EL (cell line): Measurements from ENCODE around the gene NXF1.
"Not testable (repeated sequence)": the region's sequence is repeated elsewhere in the genome, so short reads cannot be mapped to it uniquely, and the experiment has no call there.

ENCODE experiments used
- DNase-seq: peaks from one replicate; pipeline ENCODE4 v3.0.0-alpha.2; 2016

Gene NXF1

DNA sequence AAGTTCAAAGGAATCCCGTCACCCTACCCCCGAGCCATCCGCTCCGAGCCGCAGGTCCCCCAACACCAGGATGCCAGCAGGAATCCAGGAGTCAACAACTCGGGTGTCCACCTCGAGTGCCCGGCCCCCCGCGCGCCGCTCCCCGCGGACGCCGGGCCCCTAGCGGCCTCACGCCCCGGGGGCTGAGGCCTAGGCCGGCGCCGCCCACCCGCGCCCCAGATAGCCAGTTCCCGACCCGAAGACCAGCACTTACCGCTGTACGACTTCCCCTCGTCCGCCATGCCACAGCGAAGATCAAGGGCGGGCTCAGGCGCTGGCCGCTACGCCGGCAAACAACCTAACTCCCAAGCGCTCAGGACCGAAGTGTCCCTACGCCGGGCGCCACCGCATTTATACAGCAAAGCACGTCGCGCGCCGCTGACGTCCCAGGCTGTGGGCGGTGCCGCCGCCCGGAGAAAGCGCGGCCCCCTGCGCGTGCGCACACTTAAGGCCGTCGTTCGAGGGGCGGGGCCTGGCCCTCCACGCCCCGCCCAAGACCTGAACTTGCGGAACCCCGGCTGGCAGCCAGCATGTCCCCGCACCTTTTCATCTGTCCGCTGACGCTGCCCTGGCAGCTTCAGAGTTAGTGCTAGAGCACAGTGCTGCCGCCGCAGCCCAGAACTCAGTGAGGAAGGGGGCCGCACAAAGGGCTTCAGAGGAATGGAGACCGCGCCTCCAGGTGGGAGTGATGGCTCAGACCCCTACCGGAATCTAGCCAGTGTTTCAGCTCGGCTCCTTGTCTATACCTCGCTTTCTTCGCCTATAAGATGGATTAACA, at the start of gene NXF1:
Gene NXF1, minus strand, starts transcription at position 365 of the 817 bp plus-strand sequence. Its CDS starts 84 bp downstream, at position 281.
- DNase-seq = peak; percentile 94

DNA sequence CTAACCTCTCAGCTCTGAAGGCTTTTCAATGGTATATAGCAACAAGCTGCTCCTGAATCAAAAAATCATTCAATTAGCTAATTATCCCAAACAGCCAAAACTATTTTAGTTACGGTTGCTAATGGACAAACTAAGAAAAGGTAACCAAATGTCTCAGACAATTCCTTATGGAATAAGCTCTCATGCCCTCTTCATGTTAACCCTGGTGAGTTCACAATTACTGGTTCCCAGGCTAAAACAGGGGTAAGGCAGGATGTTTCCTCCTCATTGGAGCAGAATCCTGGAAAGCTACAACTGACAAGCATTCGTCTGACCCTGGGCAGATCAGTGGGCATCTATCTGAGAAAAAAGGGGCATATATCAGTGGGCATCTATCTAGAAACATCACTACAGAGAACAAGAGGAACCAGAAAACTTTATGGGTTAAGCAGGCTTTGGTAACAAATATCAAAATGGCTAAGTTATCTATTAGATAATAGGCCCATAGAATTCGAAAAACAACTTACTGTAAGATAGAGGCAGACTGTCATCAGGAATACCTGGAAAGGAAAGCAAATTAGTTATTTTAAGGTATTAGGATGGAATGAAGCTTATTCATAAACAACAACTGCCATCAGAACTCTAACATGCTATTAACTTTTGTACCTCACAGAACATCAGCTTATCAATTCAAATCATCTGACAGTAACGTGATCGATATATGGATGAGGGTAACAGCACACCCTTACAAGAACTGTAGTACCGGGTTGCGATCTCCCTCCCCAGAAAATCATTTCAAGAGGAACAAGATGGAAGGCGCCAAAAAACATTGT, 49.0 kb upstream of the NXF1 start:
- DNase-seq = no peak

DNA sequence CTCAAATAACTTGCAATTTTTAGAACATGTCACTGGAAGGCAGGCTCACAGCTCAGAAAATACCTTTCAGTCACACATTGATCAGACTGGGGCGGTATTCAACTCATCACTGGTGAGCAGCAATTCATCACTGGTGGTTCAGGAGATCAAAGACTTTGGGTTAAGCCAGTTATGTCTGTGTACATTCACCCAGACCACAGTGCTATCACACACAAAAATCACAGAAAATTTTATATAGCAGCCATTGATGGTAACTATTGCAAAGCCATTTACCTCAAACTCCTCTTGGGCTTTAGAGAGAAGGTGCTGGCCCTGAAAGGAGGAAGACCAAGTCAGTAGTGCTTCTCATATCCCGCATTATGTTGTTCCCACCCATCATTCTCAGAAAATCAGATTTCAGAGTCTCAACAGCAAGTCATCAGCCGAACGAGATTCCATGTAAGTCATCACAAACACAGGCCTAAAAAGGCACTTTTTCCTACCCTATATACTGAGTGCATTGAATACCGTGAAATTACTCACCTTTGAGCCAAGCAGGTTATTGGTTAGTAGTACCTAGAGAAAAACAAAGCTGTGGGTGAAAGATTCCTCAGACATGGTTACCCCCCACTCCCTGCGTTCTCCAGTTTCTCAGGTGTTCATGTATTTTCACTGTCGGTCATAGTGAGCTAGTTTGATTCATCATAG, 48.2 kb upstream of the NXF1 start:
- DNase-seq = no peak

DNA sequence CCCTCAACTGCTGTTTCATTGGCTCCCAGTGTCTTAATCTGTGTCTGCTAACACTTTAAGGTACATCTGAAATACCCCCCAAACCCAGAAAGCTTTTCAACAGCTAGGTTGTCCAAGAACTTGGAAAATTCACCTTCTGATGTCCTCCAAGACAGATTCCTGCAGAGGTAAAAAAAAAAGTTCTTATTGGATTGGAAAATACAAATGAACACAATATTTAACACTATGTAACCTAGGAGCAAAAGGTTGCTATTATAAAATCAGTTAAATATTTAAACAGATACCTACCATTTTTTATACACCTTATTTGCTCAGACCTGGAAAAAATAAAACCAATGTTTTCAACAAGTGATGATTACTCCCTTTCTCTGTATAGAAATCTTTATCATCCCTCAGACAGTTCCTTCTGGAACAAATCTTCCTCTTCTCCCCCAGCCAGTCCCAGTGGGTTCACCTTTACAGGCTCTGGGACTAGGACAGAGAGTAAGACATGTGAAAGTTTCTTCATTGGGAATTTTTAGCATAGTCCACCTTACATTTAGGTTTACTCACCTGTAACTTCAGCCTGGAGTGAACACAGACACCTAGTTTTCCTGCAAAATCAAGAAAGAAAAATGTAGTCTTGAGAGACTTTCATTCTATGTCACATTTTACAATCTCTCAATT, 47.4 kb upstream of the NXF1 start:
- DNase-seq = no peak

DNA sequence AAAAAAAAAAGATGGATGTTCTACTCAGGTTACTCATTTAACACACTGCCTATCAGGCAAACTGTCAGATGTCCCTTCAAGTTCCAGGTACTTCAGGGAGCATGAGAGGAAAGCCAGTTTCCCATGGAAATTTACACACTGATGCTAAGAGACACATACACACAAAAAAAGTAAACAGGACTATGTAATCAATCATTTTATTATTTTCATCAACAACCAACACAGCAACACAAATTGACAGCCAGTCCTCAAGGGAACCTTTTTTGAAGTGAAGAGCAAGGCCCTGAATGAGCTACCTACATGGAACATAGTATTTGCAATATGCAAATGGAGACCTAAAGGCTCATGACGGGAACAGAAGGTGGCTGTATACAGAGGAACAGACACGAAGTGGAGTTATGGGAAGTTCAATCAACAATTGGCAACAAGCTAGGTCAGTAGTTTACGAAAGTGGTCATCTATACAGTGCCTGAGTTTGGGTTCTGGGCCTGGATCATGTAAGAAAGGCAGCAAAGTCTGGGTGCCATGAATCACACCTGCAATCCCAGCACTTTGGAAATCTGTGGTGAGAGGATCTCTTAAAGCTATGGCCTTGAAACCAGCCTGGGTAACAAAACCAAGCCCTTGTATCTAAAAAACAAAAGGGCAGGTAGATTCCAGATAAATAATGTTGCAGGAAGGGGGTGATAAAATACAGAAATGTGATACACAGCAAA, 46.7 kb upstream of the NXF1 start:
- peak; percentile 34 for DNase-seq

DNA sequence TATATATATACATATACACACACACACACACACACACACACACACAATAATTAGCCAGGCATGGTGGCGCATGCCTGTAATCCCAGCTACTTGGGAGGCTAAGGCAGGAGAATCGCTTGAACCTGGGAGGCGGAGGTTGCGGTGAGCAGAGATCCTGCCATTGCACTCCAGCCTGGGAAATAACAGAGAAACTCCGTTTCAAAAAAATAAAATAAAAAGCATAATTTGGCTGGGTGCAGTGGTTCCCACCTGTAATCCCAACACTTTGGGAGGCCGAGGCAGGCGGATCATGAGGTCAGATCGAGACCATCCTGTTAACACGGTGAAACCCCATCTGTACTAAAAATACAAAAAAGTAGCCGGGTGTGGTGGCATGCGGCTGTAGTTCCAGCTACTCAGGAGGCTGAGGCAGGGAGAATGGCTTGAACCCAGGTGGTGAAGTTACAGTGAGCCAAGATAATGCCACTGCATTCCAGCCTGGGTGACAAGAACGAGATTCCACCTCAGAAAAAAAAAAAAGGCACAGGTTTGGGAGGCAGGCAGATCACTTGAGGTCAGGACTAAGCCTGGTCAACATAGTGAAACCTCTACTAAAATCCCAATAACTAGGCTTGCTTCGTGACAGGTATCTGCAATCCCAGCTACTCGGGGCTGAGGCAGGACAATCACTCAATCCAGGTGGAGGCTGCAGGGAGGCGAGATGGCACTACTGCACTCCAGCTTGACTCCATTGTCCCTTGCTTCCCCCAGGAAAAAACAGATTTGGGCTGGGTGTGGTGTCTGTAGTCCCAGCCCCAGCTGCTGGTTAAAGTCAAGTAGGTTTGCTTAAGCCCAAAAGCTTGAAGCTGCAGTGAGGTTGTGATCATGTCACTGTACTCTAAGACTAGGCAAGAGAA, 45.9 kb upstream of the NXF1 start:
- peak; percentile 66 for DNase-seq

DNA sequence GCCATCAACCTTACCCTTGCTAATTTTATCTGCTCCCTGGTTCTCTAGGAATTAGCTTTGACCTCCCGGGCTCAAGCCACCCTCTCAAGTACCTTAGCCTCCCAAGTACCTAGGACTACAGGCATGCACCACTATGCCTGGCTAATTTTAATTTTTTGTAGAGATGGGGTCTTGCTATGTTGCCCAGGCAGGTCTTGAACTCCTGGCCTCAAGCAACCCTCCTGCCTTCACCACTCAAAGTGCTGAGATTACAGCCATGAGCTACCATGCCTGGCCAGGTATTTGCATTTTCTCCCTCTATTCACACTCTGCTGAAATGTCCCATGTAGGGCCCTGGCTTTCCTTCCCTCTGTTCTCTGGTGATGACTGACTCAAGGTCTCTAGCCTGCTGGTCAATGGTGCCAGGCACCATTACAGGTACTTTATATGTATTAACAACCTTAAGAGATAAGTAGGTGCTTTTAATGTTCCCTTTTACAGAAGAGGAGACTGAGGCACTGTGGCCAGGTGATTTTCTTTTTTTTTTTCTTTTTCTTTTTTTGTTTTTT, 42.6 kb upstream of the NXF1 start:
- no peak for DNase-seq

DNA sequence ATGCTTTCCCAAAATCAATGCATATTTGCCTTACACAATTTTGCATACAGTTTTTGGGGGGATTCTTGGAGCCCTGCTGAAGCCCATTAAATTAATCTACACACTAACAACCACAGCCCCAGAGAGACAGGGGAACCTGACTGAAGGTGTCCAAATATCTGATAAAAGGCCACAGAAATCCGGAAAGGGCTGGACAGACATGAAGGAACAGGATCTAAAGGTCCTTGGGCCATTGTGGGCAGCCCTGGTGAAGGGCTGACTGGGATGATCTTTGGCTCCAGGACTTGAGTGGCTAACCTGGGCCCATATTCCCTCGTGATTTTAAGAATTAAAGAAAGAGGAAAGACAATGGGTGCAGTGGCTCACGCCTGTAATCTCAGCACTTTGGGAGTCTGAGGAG, 40.9 kb upstream of the NXF1 start:
- DNase-seq = no peak

DNA sequence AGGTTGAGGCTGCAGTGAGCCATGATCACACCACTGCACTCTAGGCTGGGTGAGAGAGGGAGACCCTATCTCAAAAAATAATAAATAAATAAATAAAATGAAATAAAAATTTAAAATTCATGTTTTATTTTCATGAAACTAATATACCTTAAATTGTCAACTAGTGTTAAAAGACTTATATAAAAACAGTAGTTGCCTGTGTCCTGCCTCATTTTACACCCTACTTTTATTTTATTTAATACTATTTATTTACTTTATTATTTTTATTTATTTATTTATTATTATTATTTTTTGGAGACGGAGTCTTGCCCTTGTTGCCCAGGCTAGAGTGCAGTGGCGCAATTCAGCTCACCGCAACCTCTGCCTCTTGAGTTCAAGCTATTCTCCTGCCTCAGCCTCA, 38.9 kb upstream of the NXF1 start:
- no peak for DNase-seq

DNA sequence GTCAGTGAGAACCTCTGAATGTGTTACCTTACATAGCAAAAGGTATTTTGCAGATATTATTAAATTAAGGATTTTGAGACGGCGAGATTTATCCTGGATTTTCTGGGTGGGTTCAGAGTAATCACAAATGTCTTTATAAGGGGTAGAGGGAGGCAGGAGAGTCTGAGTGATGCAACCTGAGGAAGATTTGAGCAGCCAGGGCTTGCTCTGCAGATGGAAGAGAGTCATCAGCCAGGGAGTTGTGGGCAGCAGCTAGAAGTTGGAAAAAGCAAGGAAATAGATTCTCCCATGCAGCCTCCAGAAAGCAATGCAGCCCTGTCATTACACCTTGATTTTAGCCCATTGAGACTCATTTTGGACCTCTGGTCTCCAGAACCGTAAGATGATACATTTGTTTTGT, 38.2 kb upstream of the NXF1 start:
- no peak for DNase-seq

DNA sequence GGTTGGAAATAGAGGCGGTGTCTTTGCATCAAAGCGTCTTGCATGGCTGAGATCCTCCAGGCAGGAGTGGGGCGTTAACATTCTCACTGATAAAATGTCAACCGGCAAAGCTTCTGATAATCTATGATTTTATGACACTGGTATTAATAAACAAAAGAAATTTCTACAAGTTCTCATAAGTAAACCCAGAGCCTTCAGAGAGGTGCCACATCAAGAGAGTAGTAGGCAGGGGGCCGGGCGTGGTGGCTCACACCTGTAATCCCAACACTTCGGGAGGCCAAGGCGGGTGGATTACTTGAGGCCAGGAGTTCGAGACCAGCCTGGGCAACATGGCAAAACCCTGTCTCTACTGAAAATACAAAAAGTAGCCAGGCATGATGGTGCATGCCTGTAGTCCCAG, 37.7 kb upstream of the NXF1 start:
- not testable (repeated sequence) for DNase-seq

DNA sequence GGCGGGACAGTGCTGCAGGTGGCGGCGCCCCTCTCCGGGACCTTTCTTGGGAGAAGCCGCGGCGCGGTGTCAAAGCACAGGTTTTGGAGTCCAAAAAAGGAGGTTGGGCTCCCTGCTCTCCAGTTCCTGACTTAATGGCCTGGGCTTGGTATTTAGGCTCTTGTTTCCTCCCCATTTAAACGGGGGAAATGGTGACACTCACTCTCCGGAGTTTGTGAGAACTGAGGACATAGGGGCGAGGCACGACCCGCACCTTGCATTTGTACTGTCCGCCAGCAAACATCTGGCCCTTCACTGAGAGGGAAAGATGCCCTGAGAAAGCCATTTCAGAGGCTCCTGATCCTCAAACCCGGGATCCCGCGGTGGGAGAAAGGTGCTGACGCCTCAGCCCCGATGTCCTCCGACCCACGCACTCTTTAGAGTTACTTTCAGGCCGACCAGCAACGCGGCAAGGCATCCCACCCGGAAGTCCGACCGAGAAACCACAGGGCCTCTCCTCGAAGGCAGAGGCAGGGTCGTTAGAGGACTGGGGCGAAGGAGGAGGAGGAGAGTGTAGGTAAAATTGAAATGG, 37.0 kb upstream of the NXF1 start:
- peak; percentile 36 for DNase-seq

DNA sequence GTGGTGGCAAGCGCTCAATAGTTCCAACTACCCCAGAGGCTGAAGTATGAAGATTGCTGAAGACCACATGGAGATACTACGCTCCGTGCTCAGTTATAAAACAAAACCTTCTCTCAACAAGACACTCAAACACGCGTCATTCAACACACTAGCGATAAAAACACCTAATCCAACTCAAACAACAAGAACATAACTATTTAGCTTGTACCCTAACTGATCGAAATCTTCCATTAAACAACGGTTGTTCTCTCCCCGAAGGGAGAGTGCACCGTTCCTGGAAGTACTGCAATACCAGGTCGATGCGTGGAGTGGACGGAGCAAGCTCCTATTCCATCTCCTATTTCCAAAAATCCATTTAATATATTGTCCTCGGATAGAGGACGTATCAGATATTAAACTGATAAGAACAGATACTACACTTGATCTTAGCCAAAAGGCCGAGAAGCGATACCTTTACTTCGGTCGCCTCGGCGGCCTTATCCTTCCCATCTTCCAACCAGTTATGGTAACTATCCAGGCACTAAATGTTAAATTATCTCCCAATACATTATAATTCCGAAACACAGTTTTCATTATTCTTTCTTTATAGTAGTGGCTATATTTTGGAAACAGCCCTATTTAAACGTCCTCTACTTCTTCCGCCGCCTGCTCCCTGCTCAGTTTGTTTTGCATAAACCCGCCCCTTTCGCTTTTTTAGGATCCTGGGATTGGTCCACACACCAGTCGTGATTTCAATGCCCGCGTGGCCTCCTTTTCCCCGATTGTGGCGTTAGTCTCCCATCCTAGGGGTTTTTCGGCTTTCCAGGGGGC, 36.3 kb upstream of the NXF1 start:
- DNase-seq = peak; percentile 99

DNA sequence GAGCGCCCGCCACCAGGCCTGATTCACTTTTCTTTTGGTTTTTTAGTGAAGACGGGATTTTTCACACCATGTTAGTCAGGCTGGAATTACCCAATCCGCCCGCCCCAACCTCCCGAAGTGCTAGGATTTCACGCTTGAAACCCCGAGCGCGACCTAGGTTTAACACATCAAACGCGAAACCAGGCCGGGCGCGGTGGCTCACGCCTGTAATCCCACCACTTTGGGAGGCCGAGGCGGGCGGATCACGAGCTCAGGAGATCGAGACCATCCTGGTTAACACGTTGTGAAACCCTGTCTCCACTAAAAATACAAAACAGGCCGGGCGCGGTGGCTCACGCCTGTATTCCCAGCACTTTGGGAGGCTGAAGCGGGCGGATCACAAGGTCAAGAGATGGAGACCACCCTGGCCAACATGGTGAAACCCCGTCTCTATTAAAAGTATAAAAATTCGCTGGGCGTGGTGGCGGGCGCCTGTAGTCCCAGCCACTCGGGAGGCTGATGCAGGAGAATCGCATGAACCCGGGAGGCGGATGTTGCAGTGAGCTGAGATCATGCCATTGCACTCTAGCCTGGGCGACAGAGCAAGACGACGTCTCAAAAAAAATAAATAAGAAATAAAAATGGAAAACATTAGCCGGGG, 35.6 kb upstream of the NXF1 start:
- DNase-seq = peak; percentile 95

DNA sequence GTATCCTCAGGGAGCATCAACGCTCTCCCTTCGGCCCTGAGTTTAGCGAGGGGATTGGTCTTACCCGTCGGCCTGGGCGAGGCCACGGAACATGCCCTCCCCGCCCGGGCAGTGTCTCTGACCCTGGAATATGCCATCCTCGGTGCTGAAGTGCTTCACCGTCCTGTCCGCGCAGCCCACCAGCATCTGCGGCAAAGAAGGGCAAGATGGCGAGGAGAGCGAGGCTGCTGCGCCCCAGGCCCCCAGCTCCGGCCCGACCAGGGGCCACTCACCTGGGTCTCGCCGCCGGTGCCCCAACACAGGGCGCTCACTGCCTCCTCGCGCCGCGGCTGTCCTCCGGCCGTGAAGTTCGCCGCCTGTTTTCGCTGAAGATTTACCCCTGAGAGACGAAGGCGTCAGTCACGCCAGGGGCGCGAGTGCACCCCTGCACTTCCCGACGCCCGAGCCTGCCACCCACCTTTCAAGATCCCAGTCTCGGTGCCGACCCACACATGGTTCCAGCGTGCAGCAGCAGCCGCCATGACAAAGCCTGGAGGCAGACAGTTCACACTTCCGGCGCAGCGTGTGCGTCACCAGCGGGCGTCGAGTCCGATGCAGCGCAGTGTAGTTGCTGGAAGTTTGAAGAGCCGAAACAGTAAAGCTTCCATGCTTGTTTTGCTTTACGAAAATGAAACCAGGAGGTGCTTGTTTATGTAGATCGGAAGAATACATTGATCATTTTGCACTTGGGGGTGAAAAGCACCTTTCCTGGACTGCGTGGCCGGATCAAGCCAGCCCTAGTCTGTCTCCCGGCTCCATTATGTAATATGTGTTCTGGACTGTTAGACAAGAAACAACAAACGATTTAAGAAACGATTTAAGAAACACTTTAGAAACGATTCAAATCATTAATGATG, 34.1 kb upstream of the NXF1 start, which contains the start of gene WDR74:
Gene WDR74, minus strand, starts transcription at position 541 of the 896 bp plus-strand sequence. Its CDS starts 20 bp downstream, at position 521.
- DNase-seq = peak; percentile 92

DNA sequence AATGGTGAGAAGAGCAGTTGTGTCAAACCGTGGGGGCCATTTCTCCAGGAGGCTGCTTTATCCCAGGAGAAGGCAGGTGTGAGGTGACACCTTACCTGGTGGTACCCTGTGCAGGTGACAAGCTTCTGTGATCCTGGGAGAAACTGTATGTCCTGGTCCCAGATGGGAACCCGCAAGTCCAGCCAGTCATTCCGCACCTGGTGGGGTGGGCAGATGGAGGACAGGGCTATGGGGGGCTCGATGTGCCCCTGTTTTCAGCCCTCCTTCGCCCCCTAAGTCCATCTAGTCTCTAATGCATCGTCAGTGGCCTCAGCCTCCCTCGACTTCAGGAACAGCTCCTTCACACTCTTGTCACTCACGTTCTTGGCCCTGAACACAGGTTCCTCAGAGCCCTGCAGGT, 30.1 kb upstream of the NXF1 start:
- DNase-seq = no peak

DNA sequence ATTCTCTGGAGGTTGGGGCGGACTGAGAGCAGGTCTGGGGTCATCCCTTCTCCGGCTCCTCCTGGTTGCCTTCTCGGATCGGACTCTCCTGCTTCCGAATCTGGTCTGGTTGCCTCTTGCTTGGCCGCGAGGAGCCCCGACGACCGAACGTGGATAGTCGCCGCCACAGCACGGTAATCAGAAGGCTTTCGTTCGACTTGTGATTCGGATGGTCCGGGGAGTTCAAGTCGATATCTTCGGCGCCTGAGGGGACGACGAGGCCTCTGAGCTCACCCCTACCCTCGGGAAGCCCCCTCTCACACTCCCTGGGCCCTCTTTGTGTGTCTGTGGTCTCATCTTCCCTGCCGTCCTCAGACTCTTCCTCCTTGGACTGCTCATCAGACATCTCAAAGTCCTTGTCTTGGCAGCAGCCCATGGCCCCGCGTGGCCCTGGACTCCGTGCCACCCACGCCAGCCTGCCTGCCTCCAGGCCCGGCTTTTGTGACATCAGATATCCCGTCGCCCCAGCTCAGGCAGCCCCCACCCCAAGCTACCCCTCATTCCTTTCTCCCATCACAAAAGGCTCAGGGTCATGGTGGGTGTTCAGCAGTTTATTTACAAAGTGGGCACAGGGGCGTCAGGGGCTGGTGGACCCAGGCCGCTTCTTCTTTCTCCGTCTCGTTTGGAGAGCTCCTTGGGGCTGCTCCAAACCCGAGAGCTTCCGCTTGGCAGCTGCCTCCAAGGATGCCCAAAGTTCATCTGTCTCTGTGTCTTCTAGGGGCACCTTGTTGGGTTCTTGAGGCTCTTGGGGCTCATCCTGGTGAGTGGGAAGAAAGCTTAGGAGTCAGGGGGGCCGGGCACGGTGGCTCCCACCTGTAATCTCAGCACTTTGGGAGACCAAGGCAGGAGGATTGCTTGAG, 27.3 kb upstream of the NXF1 start, which contains the start of gene TEX54:
Gene TEX54, minus strand, starts transcription at position 506 of the 899 bp plus-strand sequence.
- peak; percentile 48 for DNase-seq
